ENCODE measurements around the gene CIC.
A peak's percentile ranks its signal among the peaks of the same experiment; 100 is the strongest.

The CIC gene

GRCh38 chr19:42290136-42290522 is 21.1 kb downstream of the CIC start:
- DNase-seq: no peak

- peak in 3 of 4 experiments; percentile 32 to 62 (median 33) for DNase-seq
Measured at GRCh38 chr19:42290523-42291434, 21.7 kb downstream of the CIC start.

GRCh38 chr19:42291435-42291810 is 22.4 kb downstream of the CIC start:
- no peak for DNase-seq

GRCh38 chr19:42292042-42292960 is 23.2 kb downstream of the CIC start:
- DNase-seq: no peak

GRCh38 chr19:42292963-42293362 is 23.9 kb downstream of the CIC start:
- no peak for DNase-seq

- no peak for DNase-seq
Measured at GRCh38 chr19:42293540-42293939, 24.5 kb downstream of the CIC start.

- DNase-seq: no peak
Measured at GRCh38 chr19:42293948-42294347, 24.9 kb downstream of the CIC start.

GRCh38 chr19:42294471-42295137 is 25.6 kb downstream of the CIC start:
- DNase-seq: no peak

- no peak for DNase-seq
Measured at GRCh38 chr19:42295342-42295741, 26.3 kb downstream of the CIC start.

- DNase-seq: peak; percentile 86 to 93 (median 92)
Measured at GRCh38 chr19:42295831-42296525, 26.9 kb downstream of the CIC start.

GRCh38 chr19:42297039-42297438 is 28.0 kb downstream of the CIC start:
- DNase-seq: no peak

- DNase-seq: no peak
Measured at GRCh38 chr19:42301646-42302203, 32.7 kb downstream of the CIC start, which contains the start of gene PRR19. TSS of gene PRR19 (plus strand) at chr19:42302132. CDS start at chr19:42309585, 7,453 bp downstream.

GRCh38 chr19:42303101-42303464 is 34.0 kb downstream of the CIC start:
- no peak for DNase-seq

GRCh38 chr19:42303876-42304275 is 34.8 kb downstream of the CIC start:
- no peak for DNase-seq

- no peak for DNase-seq
Measured at GRCh38 chr19:42306646-42307045, 37.6 kb downstream of the CIC start.

- DNase-seq: no peak
Measured at GRCh38 chr19:42309686-42310085, 40.6 kb downstream of the CIC start.

- no peak for DNase-seq
Measured at GRCh38 chr19:42311657-42312056, 42.6 kb downstream of the CIC start.

GRCh38 chr19:42312370-42312769 is 43.3 kb downstream of the CIC start:
- no peak for DNase-seq

GRCh38 chr19:42313096-42313839 is 44.2 kb downstream of the CIC start, which contains the start of gene TMEM145:
TSS of gene TMEM145 (plus strand) at chr19:42313309. CDS start at chr19:42313377, 68 bp downstream.
- DNase-seq: peak in 1 of 4 experiments; percentile 24

GRCh38 chr19:42313840-42314755 is 45.0 kb downstream of the CIC start:
- no peak for DNase-seq
